ENCODE results near the gene KRT23. TPM values are rescaled to one million over a fixed set of nuclear protein-coding genes. Genes with fewer than 3 reads are reported as not detected.

KRT23 gene
- total and polyA plus RNA-seq, 11 donors, result 0.16 TPM; not detected in 10

DNA sequence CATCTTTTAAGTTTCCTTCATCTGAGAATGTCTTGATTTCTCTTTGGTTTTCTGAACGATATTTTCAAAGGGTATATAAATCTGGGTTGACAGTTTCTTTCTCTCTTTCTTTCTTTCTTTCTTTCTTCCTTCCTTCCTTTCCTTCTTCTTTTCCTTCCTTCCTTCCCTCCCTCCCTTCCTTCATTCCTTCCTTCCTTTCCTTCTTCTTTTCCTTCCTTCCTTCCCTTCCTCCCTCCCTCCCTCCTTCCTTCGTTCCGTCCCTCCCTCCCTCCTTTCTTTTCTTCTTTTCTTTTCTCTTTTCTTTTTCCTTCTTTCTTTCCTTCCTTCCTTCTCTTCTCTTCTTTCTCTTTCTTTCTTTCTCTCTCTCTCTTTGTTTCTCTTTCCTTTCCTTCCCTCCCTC, 36.9 kb upstream of the KRT23 start:
- no peak for TF ChIP-seq POLR2A (IDR thresholded peaks at IDR 0.05)
- TF ChIP-seq, protein P1, sequence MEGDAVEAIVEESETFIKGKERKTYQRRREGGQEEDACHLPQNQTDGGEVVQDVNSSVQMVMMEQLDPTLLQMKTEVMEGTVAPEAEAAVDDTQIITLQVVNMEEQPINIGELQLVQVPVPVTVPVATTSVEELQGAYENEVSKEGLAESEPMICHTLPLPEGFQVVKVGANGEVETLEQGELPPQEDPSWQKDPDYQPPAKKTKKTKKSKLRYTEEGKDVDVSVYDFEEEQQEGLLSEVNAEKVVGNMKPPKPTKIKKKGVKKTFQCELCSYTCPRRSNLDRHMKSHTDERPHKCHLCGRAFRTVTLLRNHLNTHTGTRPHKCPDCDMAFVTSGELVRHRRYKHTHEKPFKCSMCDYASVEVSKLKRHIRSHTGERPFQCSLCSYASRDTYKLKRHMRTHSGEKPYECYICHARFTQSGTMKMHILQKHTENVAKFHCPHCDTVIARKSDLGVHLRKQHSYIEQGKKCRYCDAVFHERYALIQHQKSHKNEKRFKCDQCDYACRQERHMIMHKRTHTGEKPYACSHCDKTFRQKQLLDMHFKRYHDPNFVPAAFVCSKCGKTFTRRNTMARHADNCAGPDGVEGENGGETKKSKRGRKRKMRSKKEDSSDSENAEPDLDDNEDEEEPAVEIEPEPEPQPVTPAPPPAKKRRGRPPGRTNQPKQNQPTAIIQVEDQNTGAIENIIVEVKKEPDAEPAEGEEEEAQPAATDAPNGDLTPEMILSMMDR (IDR thresholded peaks at IDR 0.05), result no peak
- ATAC-seq, result no peak
- 90 to 95% (median 91%) methylated on average over 3 of the region's 3 CpGs for WGBS, 4 donors
- H3K4me1 ChIP-seq, result no peaks in the 10 kb centered on the region
- DNase-seq, result no peak
- intact Hi-C loops (cut with DNase I), result no loop called here
- H3K27ac ChIP-seq, result no peak overlapping the region
- no peak overlapping the region for H3K4me3 ChIP-seq
- H3K36me3 ChIP-seq, result no peaks in the 10 kb centered on the region
- peaks cover 0 to 24% (median 3%) of the 10 kb centered on the region in 9 donors for H3K27me3 ChIP-seq
- no peaks in the 10 kb centered on the region for H3K9me3 ChIP-seq

DNA sequence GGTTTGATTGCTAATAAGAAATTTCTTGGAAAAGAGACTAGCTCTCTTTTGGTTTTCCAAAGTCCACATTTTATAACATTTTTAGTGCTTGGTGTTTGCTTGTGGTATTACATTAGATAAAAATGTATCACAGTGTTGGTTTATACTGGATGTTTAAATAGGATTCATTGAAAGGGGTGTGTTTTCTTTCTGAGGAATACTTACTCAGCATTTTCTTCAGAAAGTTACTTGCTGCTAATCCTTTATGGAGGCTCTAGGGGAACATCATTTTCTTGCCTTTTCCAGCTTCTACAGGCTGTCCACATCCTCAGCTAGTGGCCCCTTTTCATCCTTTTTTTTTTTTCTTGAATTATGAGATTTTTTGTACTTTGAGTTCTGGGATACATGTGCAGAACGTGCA, 30.1 kb upstream of the KRT23 start:
- H3K4me3 ChIP-seq, result no peak overlapping the region
- H3K27ac ChIP-seq, result no peak overlapping the region
- peaks cover 0 to under 1% (median 0%) of the 10 kb centered on the region in 9 donors for H3K27me3 ChIP-seq
- no peaks in the 10 kb centered on the region for H3K36me3 ChIP-seq
- WGBS, 4 donors, result 89 to 97% (median 90%) methylated on average over 1 of the region's 1 CpG
- TF ChIP-seq POLR2A (IDR thresholded peaks at IDR 0.05), result no peak
- TF ChIP-seq, protein P1 (IDR thresholded peaks at IDR 0.05), result no peak
- DNase-seq (no peak), ATAC-seq (no peak)
- intact Hi-C loops (cut with DNase I), result no loop called here
- H3K9me3 ChIP-seq, result peaks cover 0 to 3% (median 0%) of the 10 kb centered on the region in 12 donors
- no peaks in the 10 kb centered on the region for H3K4me1 ChIP-seq

DNA sequence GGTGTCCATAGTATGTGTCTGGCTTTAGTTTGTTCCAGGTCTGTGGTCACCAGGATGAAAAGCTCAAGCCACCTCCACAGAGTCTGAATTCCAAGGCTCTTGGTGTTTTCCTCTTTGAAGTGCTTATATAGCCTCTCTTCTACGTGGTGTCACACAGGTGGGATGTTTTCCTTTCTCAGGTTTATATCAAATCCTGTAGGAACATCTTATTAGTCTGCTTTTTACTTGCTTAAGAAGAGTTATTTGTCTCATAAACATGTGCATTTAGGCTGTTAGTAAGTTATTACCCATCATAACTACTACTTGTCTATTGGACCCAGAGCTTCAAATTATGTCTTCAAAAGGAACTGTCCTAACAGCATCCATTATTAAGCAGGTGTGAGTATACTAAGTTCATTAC, 29.4 kb upstream of the KRT23 start, which contains the start of gene KRT39:
Gene KRT39, minus strand, starts transcription at position 101 of the 400 bp plus-strand sequence. Its CDS starts 92 bp downstream, at position 9.
- whole genome bisulfite sequencing, 4 donors, result 50 to 64% (median 56%) methylated on average over 1 of the region's 1 CpG
- intact Hi-C loops (cut with DNase I), result no loop called here
- Histone ChIP-seq H3K4me1 (no peaks in the 10 kb centered on the region), H3K9me3 (peaks cover 0 to 3% (median 0%) of the 10 kb centered on the region in 12 donors), H3K36me3 (no peaks in the 10 kb centered on the region), H3K27me3 (no peaks in the 10 kb centered on the region), H3K27ac (no peak within 1 kb of the TSS), H3K4me3 (no peak within 1 kb of the TSS)
- ATAC-seq (no peak), DNase-seq (no peak)
- no peak for TF ChIP-seq POLR2A (IDR thresholded peaks at IDR 0.05)

DNA sequence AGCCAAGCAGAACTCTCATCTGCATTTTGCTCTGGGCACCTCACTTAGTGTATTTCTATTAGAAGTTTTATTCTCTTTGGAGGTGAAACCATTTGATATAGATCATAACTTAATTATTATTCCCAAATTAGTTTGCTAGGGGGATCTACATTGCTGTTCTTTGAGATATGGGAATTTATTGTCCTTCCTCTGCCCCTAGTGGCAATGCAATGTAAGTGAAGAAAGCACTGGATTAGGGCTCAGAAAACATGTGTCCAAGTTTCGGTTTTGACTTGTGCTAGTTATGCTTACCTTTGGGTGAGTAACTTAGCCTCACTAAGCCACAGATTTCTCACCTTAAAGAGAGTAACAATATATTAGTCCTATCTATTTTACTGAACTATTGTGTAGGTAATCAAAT, 26.4 kb upstream of the KRT23 start:
- H3K4me3 ChIP-seq, result no peak overlapping the region
- ATAC-seq (no peak), DNase-seq (no peak)
- 37 to 62% (median 47%) methylated on average over 1 of the region's 1 CpG for WGBS, 4 donors
- intact Hi-C loops (cut with DNase I), result loop anchor here in 1 of 10 donors (5.0 kb wide), 1 partner anchor 48 kb away; no protein-coding TSS in a partner anchor
- H3K36me3 ChIP-seq, result no peaks in the 10 kb centered on the region
- H3K4me1 ChIP-seq, result no peaks in the 10 kb centered on the region
- no peak for TF ChIP-seq POLR2A (IDR thresholded peaks at IDR 0.05)
- TF ChIP-seq, protein P1 (IDR thresholded peaks at IDR 0.05), result peak; percentile 20 to 67 (median 48)
- peaks cover 0 to 6% (median 0%) of the 10 kb centered on the region in 9 donors for H3K27me3 ChIP-seq
- H3K27ac ChIP-seq, result no peak overlapping the region
- peaks cover 0 to 3% (median 0%) of the 10 kb centered on the region in 12 donors for H3K9me3 ChIP-seq

DNA sequence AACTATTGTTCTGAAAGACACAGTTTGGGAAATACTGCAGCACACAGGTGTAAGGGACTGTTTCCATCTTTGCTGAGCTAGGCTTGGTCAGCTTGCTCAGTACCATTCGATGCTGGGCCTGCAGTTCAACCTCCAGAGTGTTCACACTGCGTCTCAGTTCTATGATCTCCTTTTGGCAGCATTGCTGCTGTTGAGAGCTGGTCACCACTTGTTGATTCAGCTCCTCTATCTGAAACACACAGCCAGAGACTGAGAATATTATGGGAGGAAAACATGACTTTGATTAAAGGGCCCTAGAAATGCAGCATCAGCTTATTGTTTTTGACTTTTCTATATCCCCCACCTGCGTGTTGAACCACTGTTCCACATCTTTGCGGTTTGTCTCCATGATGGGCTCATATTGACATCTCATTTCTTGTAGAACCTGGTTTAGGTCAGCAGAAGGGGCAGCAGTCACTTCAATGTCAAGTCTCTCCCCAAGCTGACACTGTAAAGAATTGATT, 24.7 kb upstream of the KRT23 start:
- 85 to 91% (median 88%) methylated on average over 4 of the region's 4 CpGs for WGBS, 4 donors
- DNase-seq, result no peak

More for the DNA sequence above, 24.7 kb upstream of the KRT23 start:
- H3K4me3 ChIP-seq, result no peak overlapping the region
- H3K27ac ChIP-seq, result no peak overlapping the region
- ATAC-seq, result no peak
- peaks cover 0 to 6% (median 0%) of the 10 kb centered on the region in 9 donors for H3K27me3 ChIP-seq
- no peaks in the 10 kb centered on the region for H3K9me3 ChIP-seq
- TF ChIP-seq, protein P1 (IDR thresholded peaks at IDR 0.05), result no peak
- TF ChIP-seq POLR2A (IDR thresholded peaks at IDR 0.05), result no peak
- H3K4me1 ChIP-seq, result no peaks in the 10 kb centered on the region
- H3K36me3 ChIP-seq, result no peaks in the 10 kb centered on the region
- intact Hi-C loops (cut with DNase I), result loop anchor here in 1 of 10 donors (5.0 kb wide), 1 partner anchor 50 kb away; no protein-coding TSS in a partner anchor
